Cardiac muscle cell (in vitro differentiated cells and primary cell): ENCODE results near the gene EAF1. TPM values are rescaled to one million over a fixed set of nuclear protein-coding genes. Genes with fewer than 3 reads are reported as not detected.
A peak's percentile ranks its signal among the peaks of the same experiment; 100 is the strongest.

Experiments
- DNase-seq, 2 donors: peaks; one replicate each; pipeline versions ENCODE4 v3.0.0 to v3.0.0-alpha.2; 2010 to 2017; ENCODE audit warnings: low read depth in 1 of 2, low spot score in 1 of 2
- H3K27ac ChIP-seq: fragments of 200-600 bp; sonication (generic); 2 replicates; pipeline ENCODE4 v1.5.1; 2016
- H3K27me3 ChIP-seq: fragments of 200-600 bp; sonication (generic); 2 replicates; pipeline ENCODE4 v1.6.0; 2016; ENCODE audit warnings: control low read depth
- H3K36me3 ChIP-seq: fragments of 200-600 bp; sonication (generic); 2 replicates; pipeline ENCODE4 v1.5.1; 2016; ENCODE audit warnings: control low read depth
- H3K4me1 ChIP-seq: fragments of 200-600 bp; sonication (generic); 2 replicates; pipeline ENCODE4 v1.8.1; 2017; ENCODE audit warnings: low read depth, mild to moderate bottlenecking, mixed run types
- H3K4me3 ChIP-seq: fragments of 200-600 bp; sonication (generic); 2 replicates; pipeline ENCODE4 v1.5.1; 2016; ENCODE audit warnings: mild to moderate bottlenecking
- H3K9me3 ChIP-seq: fragments of 200-600 bp; sonication (generic); 2 replicates; pipeline ENCODE4 v1.5.1; 2017; ENCODE audit warnings: low read depth, mild to moderate bottlenecking, control low read depth
- CTCF ChIP-seq: IDR thresholded peaks from 2 replicates; pipeline ENCODE4 v1.5.1; 2012; ENCODE audit warnings: low read depth, mild to moderate bottlenecking, low read length
- polyA plus RNA-seq: library from polyadenylated mRNA; unstranded; fragments of >200 nt; fragmentation: Nextera tagmentation; extraction: Ambion mirVana; gene quantifications from 2 replicates; pipeline ENCODE4 v1.2.1, GENCODE V29; 2016
- total RNA-seq: library from RNA; depleted of rRNA; stranded (reverse); fragments of >200 nt; gene quantifications from 2 replicates; pipeline ENCODE4 v1.2.3, GENCODE V29; 2016

EAF1 gene
- total and polyA plus RNA-seq, 2 experiments from 2014 or later: 8.7 to 13.2 TPM

- TF ChIP-seq CTCF: no peak
- Histone ChIP-seq H3K27ac (no peak overlapping the region), H3K9me3 (no peaks in the 10 kb centered on the region), H3K36me3 (peaks cover 70% of the 10 kb centered on the region), H3K4me1 (no peaks in the 10 kb centered on the region), H3K27me3 (no peaks in the 10 kb centered on the region), H3K4me3 (no peak overlapping the region)
- DNase-seq: no peak
Observed at GRCh38 chr3:15436246-15436645, 8.8 kb downstream of the EAF1 start.

GRCh38 chr3:15438983-15439382 is 11.6 kb downstream of the EAF1 start:
- Histone ChIP-seq H3K4me3 (no peak overlapping the region), H3K4me1 (no peaks in the 10 kb centered on the region), H3K36me3 (peaks cover 61% of the 10 kb centered on the region), H3K9me3 (no peaks in the 10 kb centered on the region), H3K27ac (no peak overlapping the region), H3K27me3 (no peaks in the 10 kb centered on the region)
- peak in 1 of 2 donors; percentile 73 for DNase-seq
- TF ChIP-seq CTCF: no peak

- Histone ChIP-seq H3K36me3 (peaks cover 60% of the 10 kb centered on the region), H3K27ac (no peak overlapping the region), H3K9me3 (no peaks in the 10 kb centered on the region), H3K4me1 (no peaks in the 10 kb centered on the region), H3K4me3 (no peak overlapping the region), H3K27me3 (no peaks in the 10 kb centered on the region)
- no peak for TF ChIP-seq CTCF
- DNase-seq: peak in 1 of 2 donors; percentile 34
Observed at GRCh38 chr3:15439476-15439875, 12.1 kb downstream of the EAF1 start.

- H3K27me3 ChIP-seq: no peaks in the 10 kb centered on the region
- no peaks in the 10 kb centered on the region for H3K4me1 ChIP-seq
- TF ChIP-seq CTCF: no peak
- no peak overlapping the region for H3K27ac ChIP-seq
- H3K36me3 ChIP-seq: peaks cover 46% of the 10 kb centered on the region
- peak in 1 of 2 donors; percentile 84 for DNase-seq
- H3K4me3 ChIP-seq: no peak overlapping the region
- H3K9me3 ChIP-seq: no peaks in the 10 kb centered on the region
Observed at GRCh38 chr3:15440891-15441290, 13.5 kb downstream of the EAF1 start.

GRCh38 chr3:15443826-15444524 is 16.6 kb downstream of the EAF1 start:
- no peaks in the 10 kb centered on the region for H3K9me3 ChIP-seq
- H3K4me1 ChIP-seq: no peaks in the 10 kb centered on the region
- peaks cover 22% of the 10 kb centered on the region for H3K36me3 ChIP-seq
- no peak overlapping the region for H3K4me3 ChIP-seq
- no peak for TF ChIP-seq CTCF
- no peaks in the 10 kb centered on the region for H3K27me3 ChIP-seq
- DNase-seq: peak in 1 of 2 donors; percentile 87
- no peak overlapping the region for H3K27ac ChIP-seq
